ENCODE results near the gene TPSD1.

GRCh38 chr16:1277151-1277598 lies 21.3 kb downstream of the TPSD1 start:
- TF ChIP-seq ZNF274 (IDR thresholded peaks at IDR 0.05; ENCODE audit: low read depth, low read length) (no peak), SUZ12 (IDR thresholded peaks at IDR 0.05; ENCODE audit: extremely low read depth, insufficient read depth, insufficient read length) (no peak)
